HG02798 (cell line): Measurements from ENCODE around the gene LIPM.

Source experiments
- ATAC-seq: cut with Tn5 transposase; IDR thresholded peaks from one replicate; pipeline ENCODE4 v1.9.1; 2021; ENCODE audit warnings: mild to moderate bottlenecking; ENCODE audit not compliant: unreplicated experiment, poor library complexity

Gene LIPM

DNA sequence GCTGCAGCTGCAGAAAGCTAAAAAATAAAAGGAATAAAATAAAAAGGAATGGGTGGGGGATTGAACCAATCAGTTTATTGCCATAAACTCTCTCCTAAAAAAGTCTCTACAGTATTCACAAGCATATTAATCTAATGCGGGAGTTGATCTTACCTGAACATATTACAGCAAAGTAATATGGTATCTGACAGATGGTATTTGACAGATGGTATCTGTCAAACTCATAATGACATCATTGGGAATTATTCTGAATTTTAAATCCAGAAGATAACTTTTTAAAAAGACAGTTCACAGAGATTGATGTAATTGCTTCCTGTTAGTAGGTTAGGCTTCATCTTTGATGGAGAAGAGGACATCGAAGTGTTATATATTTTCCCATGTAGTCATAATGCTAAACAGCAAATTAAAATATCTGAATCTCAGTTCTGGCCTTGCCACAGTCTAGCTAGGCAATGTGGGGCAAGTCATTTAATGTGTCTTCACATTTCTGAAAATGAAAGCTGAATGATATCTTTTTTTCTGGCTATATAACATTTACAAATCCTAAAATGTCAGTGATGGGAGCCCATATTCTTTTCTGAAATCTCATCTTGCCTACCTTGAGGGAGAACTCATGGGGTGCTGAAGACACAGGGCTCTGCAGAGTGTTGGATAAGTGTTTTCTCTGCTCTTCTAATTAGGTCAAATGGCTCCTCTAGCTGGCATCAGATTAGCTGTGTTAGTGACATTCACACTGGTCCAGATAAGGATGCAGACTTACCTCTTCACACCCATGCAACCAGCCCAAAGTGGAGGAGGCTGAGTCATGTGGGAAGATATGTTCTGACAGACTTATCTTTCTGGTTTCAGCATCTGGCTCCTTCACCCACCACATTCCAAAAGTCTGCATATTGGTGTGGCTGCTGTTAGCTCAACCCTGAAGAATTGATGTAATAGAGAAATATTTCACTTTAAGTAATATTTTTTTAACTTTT, 2.1 kb upstream of the LIPM start:
- ATAC-seq: no peak

DNA sequence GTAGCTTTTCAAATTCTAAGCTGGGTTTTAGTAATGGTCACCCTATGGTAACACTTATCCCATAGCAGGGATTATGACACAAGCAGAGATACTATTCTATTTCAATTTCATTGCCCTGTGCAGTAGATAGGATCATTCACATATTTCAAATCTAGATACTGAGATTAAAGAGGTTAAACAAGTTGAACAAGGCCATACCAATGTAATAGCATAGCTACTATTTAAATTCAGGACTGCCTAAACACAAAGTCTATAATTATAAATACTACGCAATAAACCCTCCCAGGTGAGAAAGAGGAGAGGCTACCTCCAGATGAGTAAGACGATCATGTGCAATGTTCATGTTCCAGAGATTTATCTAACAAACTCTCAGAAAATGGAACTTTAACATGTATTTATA, 1.1 kb downstream of the LIPM start:
- no peak for ATAC-seq

DNA sequence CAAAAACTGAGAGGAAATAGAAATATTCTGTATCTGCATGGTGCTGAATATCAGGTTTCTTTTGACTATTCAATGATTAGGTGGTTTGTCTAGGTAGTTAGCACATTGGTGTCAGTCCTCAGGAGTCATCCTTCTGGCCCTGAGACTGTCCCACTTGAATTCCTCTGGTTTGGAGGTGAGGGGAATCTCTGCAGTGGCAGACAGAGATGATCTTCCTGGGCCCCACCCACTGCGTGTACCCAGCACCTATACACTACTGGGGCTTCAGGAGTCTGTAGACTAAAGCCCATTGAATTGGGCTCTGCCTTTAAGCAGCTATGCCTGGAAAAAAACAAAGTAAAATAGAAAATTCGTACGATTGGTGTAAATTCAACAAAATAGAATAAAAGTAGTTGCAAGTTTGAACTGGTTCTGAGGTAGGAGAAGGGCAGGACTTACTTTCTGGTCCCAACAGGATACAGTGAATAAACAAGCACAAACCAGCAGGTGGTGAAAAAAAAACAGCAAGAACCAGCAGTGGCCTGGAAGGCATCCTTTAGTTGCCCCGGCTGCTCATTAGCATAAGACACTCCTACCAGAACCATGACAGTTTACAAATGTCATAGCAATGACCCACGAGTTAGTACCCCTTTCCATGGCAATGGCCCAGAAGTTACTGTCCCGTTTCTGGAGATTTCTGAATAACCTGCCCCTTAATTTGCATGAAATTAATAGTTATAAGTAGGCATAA, 1.7 kb downstream of the LIPM start:
- ATAC-seq: no peak

DNA sequence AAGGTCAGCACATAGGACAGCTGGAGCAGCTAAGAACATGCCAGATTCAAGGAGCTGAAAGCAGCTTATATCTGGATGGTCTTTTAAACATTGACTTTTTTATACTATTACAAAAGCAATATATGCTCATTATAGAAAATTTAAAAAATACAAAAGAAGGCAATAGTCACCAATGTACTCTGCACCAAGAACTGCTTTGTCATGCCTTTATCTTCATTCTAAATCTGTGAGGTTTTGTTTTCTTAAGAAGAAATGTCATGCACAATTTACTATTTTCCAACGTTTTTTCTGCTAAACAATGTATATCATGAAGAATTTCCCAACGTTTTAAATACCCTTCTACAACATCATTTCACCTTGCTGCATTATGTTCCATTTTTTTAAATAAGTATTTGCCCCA, 2.8 kb downstream of the LIPM start:
- ATAC-seq: no peak

DNA sequence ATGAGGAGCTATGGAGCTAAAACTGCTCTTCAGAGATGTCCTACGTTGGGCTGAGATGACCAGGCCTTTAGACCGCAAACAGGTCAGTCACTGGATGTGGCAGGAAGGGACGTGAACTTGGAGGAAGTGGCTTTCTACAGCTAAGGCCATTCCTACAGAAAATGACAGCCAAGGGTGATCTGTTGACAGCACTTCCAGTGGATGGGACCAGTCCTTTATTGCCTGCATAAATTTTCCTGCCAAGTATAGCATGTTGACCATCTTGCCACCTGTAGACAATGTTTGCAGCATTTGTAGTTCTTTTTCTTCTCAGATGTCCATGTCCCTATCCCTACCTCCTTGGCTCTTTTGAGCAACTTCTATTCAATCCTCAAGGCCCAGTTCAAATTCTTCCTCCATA, 3.4 kb downstream of the LIPM start:
- ATAC-seq: no peak

DNA sequence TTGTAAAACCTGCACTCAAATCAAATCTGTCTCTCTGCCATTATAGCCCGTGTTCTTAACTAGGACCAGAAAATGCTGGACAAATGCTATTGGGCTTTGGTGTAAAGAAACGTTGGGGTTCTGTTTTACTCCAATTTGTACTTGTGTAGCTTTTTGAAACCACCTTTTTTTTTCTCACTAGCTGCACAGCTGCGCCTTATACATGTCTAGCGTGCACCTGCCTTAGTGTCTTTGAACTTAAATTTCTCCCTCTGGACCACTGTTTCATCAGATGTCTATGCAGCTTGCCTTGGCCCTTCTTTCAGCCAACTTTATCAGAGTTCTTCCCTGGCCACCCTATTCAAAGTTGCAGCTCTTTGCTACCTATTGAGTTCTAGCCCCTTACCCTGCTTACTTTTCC, 7.1 kb downstream of the LIPM start:
- ATAC-seq: no peak

DNA sequence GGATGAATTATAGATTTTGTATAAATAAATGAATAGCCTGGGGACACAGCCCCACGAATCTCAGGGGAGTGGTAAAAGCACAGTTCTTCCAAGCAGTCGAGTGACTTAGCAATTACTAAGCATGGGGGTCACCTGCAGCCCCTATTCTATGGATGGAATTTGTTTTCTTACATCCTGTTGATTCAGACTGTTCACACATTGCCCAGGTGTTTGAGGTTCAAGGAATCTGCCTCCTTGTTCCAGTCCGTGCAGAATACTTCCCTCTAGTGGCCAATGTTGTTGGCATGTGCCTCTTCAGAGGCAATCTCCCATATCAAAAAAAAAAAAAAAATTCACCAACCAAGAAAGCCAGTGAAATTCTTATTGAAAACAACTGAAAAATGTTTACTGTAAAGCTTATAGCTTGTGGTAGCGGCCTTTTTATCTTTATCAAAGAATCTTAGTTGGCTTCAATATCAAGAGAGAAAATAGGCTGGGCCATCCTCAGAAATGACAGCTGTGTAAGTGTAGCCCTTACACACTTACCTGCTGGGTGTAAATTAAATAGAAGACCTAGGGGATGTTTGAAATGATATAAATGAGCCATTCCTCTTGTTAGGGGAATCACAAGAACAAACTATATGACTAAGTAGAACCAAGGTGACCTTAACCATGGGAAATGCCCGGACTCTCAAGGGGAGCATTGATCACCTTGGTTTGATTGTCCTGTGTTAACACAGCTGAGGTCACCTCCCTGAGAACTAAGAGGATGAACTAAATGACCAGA, 7.8 kb downstream of the LIPM start:
- peak; percentile 63 for ATAC-seq

DNA sequence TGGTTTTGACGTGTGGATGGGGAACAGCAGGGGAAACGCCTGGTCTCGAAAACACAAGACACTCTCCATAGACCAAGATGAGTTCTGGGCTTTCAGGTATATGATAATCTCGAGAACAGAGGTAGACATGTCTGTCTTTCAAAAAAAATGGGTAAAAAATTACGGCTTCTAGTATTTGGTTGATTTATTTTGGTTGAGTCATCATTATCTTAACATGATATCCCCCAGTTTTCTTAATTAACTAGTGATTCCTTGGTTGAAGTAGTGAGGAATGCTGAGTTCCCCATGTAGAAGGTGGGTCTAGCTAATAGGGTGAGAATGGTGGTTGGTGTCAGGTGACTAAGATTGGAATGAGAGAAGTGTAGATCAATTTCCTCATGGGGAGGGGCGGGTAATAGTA, 10.7 kb downstream of the LIPM start:
- ATAC-seq: no peak

DNA sequence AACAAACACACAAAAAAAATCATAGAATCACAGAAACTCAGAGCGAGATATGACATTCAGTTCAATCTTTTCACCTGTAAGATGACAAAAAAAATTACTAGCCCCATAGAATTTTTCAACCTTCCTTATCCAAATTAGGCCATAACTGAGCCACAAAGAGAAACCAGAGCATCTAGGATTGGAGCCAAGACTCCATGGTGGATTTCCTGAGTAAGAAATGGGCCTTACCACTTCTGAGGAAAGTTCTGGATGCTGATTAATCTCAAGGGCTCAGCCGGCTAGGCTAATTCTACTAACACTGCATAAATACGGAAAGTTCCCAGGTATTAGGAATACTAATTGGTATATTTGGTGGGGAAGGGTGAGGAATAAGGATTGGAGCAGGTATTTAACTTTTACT, 16.8 kb downstream of the LIPM start:
- ATAC-seq: no peak

DNA sequence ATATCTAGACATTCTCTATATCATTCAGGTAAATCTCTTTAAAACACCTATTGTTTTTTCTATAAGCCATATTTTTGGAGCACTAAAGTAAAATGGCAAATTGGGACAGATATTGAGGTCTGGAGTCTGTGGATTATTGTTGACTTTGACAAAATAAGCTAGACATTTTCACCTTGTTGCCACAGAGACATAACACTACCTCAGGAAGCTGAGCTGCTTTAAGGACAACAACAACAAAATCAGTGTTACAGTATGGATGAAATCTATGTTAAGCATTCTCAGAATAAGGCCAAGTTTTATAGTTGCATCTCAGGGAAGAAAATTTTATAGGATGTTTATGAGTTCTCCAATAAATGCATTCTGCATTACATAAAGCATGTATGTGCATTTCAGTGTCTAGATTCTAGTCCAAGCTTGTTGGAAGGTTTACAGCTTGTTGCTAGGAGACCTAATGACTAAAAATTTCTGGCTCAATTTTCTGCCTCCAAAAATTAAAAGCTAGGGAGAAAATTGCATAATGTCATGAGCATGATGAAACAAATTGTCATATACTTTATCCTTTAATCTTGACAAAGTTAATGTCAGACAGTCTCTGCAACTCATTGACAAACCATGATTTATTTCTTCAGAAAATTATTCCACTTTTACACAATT, 18.3 kb downstream of the LIPM start:
- ATAC-seq: no peak

DNA sequence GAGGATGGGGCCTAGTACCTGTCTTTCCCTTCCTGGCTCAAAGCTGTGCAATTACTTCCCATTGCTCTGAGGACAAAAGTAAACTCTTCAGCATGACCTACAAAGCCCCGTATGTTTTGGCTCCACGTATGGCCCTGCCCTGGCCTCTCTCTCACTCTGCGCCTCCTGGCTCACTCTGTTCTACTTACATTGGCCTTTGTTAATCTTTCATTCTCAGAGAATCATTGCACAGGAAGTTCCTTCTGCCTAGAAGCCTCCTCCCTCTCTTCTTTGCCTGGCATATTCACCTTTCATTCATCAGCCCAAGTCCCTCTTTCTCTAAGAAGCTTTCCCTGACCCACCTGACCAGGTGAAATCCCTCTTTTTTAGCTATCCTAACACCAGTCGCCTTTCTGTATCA, 23.9 kb downstream of the LIPM start:
- ATAC-seq: no peak

DNA sequence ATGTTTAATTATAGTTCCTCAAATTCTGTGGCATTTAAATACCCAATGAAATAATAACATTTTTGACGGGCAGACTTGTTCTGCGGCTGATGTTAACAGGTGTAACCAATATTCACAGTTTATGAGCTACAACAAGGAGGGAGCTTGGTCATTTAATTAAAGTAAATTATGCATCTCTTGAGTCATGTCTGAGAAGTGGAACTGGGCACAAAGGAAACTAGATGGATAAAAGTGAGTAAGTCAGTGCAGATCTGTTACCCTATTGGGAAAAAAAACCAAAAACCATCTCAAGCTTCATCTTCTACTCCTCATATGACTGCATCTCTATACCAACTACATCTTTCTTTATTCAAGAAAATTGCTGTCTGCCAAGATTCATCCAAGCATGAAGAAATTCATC, 25.1 kb downstream of the LIPM start:
- ATAC-seq: no peak

DNA sequence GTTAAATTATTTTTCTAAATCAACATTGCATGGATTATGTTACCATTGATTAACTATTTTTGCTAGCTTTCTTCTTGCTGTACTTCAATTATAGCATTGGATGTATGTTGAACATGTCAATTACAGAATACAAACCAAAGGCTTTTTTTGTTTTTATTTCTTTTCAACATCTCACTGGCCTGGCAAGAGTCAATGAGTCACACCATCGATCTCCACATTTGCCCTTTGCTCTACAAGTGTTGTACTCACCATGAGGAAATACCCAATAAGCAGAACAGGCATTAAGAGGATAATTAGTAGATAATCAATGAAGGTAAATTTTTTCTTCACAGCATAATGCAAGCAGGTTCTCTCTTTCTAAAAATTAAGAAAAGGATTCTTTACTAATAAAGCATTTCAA, 25.8 kb downstream of the LIPM start:
- ATAC-seq: no peak

DNA sequence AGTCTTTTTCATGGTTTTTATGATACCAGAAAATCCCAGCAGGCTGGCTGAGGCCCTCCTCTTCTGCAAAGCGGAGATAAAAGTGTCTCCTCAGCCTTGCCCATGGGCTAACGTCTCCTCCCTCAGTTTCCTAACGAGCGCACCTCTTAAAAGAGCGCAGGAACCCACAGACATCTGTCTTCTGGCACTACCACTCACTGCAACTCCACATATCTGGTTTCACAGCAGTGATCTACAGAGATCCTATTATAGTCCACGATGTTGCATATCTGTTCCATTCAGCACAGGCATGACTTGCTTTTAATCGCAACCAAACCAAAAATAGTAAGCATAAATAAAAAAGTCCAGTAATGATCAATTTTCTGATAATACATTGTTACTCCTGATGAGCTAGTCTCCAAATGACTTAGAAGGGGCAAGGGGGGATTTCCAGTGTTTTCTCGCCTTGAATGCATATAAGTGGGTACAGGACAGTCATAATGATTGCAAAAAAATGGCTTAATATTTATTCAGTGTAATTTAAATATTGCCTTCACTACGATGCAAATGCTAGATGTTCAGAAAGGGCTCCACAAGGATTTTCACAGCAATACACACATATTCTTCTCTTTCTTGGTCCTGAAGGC, 28.2 kb downstream of the LIPM start:
- ATAC-seq: no peak

DNA sequence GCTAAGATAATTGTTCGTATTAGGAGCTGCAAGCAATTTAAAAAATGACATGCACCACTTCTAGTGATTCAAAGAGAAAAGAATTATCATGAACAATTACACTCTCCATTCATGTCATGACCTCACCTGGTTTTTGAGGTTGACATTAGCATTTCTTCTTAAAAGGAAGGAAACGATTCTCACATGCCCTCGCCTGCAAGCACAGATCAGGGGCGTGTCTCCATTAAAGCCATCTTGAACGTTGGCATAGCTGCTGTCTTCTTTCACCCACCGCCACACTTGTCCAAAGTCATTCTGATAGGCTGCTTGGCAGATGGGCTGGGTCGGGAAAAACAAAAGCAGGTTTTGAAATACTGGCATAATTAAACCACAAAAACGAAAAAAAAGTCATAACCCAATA, 29.2 kb downstream of the LIPM start:
- no peak for ATAC-seq

DNA sequence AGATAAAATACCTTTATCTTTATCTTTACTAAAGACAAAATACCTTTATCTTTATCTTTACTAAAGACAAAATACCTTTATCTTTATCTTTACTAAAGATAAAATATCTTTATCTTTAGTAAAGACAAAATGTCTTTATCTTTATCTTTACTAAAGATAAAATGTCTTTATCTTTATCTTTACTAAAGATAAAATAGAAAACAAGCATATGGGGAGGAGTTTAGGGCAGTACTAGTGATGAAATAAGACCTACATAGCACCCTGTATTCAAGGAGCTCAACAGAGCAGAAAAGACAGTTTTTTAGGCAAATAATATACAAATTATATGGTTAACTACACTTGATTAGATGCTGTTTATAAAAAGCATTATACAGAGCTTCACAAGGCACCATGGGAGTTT, 29.8 kb downstream of the LIPM start:
- no peak for ATAC-seq

DNA sequence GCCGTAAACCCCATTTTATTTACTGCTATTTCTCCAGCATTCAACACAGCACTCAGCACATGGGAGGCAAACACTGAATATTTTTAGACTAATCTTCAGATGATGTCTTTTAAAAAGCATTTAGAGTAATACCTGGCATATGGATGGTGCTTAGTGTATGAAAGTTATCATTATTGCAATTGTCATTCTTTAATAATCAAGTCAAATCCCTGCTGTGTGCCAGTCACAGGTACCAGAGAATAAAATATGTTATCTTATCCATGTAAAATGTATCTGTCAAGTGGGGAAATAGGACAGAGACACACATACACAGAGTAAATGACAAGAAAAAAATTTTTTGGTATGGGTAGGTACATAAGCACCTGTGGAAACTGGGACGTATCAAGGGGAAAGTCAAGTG, 30.6 kb downstream of the LIPM start:
- no peak for ATAC-seq

DNA sequence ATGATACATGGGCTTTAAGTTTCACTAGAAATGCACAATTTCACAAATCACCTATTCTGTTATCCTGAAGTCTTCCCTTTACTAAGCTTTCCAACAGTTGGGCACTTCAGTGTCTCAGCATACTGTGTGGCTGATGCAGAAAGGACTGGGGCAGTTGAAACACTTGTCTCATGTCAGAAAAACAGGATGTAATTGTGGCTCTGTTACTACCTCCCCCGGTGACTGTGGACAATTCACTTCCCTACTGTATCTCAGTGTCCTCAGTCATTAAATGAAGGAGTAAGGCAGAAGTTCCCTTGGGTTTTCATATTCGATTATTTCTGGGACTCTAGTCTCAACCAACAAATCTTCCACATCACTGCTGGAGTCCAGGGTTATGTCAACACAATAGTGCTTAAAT, 31.2 kb downstream of the LIPM start:
- ATAC-seq: no peak

DNA sequence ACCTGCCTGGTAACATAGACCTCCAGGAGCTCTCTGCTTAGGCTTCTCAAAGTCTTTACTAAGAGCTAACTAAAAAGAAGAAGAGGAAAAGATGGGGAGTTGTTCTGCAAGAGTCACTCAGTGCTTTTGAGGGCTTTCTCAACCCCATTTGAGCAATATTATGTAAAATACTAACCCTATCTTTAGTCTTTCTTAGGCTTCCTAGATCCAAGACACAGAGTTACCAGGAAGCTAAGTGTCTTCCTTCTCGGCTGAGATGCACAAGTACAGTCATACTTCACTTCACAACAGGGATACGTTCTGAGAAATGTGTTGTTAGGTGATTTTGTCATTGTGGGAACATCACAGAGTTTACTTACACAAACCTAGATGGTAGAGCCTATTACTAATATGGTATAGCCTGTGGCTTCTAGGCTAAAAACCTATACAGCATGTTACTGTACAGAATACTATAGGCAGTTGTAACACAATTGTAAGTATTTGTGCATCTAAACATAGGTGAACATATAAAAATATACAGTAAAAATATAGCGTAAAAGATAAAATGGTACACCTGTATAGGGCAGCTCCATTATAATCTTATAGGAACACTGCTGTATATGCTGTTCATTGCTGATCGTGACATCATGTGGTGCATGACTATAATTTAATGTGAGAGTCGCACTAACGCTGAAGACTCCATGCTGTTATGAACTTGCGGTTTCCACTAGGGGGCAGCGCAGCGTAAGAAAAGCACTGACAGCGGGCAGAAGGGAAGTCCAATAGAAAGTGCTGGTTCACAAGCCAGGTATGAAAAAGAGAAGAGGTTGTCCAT, 32.8 kb downstream of the LIPM start:
- peak; percentile 86 for ATAC-seq
